Spinal cord (tissue), 10 donors: Measurements from ENCODE around the gene SYNDIG1L. TPM values are rescaled to one million over a fixed set of nuclear protein-coding genes. Genes with fewer than 3 reads are reported as not detected.
A peak's percentile ranks its signal among the peaks of the same experiment; 100 is the strongest.

Experiments used
- DNase-seq, 6 donors: peaks; one replicate each; pipeline versions ENCODE4 v3.0.0 to v3.0.0-alpha.2; 2013 to 2015; ENCODE audit warnings: low spot score in 6 of 6, low read depth in 4 of 6
- H3K27ac ChIP-seq: one replicate; pipeline ENCODE4 v1.5.1; 2013; ENCODE audit warnings: low read depth, low read length, control low read depth
- H3K27me3 ChIP-seq: one replicate; pipeline ENCODE4 v1.6.1; 2013; ENCODE audit warnings: low read length; ENCODE audit not compliant: control insufficient read depth, insufficient read depth
- H3K36me3 ChIP-seq: one replicate; pipeline ENCODE4 v1.6.1; 2013; ENCODE audit warnings: low read length; ENCODE audit not compliant: control insufficient read depth, insufficient read depth
- H3K4me1 ChIP-seq: one replicate; pipeline ENCODE4 v1.6.1; 2013; ENCODE audit warnings: low read length; ENCODE audit not compliant: control insufficient read depth, insufficient read depth
- H3K4me3 ChIP-seq: one replicate; pipeline ENCODE4 v1.5.1; 2013; ENCODE audit warnings: low read depth, low read length, control low read depth
- H3K9me3 ChIP-seq: one replicate; pipeline ENCODE4 v1.6.1; 2013; ENCODE audit warnings: low read length; ENCODE audit not compliant: control insufficient read depth, insufficient read depth
- WGBS: methylation state at CpG from one replicate; pipeline ENCODE4 v1.1.5; 2013; ENCODE audit warnings: missing lambda C conversion rate; ENCODE audit not compliant: insufficient coverage; 5-methylcytosine and 5-hydroxymethylcytosine counted together
- polyA plus RNA-seq, 2 donors: library from polyadenylated mRNA; unstranded; fragments of 120-200 nt; gene quantifications; one replicate each; pipeline ENCODE4 v1.2.1, GENCODE V29; 2013; ENCODE audit not compliant: insufficient read length in 2 of 2
- total RNA-seq, 2 donors: library from RNA; depleted of rRNA in 1 of 2; stranded (reverse); fragments of 120-200 nt in 1 of 2; fragments of >200 nt in 1 of 2; gene quantifications; one replicate each; pipeline versions ENCODE4 v1.2.3 to v1.2.4, GENCODE V29; 2013 to 2014
- donor health status: healthy.

SYNDIG1L gene
- total and polyA plus RNA-seq, 4 donors = 4.6 to 17.7 (median 12.7) TPM

DNA sequence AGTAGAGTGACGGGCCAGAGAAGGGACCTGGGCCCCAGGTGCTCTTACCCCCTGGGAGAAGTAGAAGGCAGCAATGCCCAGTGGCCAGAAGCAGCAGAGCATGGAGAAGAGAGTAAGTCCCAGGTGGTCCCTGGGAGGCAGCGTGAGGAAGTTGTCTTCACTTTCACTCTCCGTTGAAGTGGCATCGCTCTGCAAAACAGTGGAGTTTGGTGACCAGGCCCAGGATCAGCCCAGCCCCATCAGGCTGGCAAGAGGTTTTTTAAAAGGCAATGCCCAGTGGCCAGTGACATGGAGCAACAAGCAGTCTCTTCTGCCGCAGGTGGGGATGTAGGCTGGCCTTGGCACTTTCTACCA is 18.2 kb downstream of the SYNDIG1L start:
- Histone ChIP-seq H3K27me3 (no peaks in the 10 kb centered on the region), H3K9me3 (no peaks in the 10 kb centered on the region), H3K4me3 (no peak overlapping the region), H3K4me1 (peaks cover 5% of the 10 kb centered on the region), H3K36me3 (peaks cover 8% of the 10 kb centered on the region), H3K27ac (no peak overlapping the region)
- DNase-seq = no peak
- 98% methylated on average over 4 of the region's 5 CpGs for WGBS

GRCh38 chr14:74407021-74407800 is 18.8 kb downstream of the SYNDIG1L start:
- WGBS = 93% methylated on average over 15 of the region's 17 CpGs
- Histone ChIP-seq H3K4me1 (peaks cover 11% of the 10 kb centered on the region), H3K9me3 (no peaks in the 10 kb centered on the region), H3K4me3 (no peak overlapping the region), H3K27ac (no peak overlapping the region), H3K36me3 (peaks cover 8% of the 10 kb centered on the region), H3K27me3 (no peaks in the 10 kb centered on the region)
- no peak for DNase-seq

DNA sequence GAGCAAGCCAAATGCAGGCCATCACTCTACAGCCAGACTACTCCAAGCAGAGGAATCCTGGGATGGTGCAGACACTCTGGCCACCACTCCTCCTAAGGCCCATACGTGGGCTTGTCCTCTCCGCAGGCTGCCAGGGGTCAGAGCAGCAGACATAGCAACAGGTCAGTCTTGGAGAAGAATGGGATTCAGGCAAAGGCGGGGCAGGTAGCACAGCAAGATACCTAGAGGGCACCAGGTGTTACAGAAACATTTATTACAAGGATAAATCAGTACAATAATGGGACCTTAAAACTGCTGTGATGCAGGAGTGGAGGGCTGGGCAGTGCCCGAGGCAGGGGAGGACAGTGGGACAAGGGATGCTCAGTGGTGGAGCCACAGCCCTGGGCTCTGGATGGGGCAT is 20.3 kb downstream of the SYNDIG1L start:
- no peak overlapping the region for H3K4me3 ChIP-seq
- WGBS = 90% methylated on average over 2 of the region's 4 CpGs
- H3K27ac ChIP-seq = no peak overlapping the region
- H3K9me3 ChIP-seq = no peaks in the 10 kb centered on the region
- peaks cover 8% of the 10 kb centered on the region for H3K36me3 ChIP-seq
- no peaks in the 10 kb centered on the region for H3K27me3 ChIP-seq
- H3K4me1 ChIP-seq = peaks cover 25% of the 10 kb centered on the region
- DNase-seq = no peak

DNA sequence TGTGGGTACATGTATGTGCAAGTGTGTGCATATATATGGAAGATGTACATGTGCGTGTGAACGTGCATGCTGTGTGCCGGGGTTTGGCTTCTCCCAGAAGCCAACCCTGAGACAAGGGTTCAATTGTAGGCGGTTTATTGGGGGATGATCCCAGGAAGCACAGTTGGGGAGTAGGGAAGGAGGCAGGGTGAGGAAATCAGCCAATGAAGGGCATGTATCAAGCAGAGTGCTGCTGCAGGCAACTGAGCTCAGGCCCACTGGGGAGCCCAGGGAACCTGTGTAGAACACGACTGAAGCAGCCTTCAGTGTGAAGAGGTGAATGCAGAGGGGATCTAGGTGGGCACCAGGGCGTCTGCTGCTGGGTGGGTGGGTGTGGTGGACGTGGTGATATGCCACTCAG is 21.6 kb downstream of the SYNDIG1L start:
- peaks cover 8% of the 10 kb centered on the region for H3K36me3 ChIP-seq
- no peaks in the 10 kb centered on the region for H3K27me3 ChIP-seq
- DNase-seq = no peak
- H3K27ac ChIP-seq = no peak overlapping the region
- peaks cover 26% of the 10 kb centered on the region for H3K4me1 ChIP-seq
- WGBS = 71% methylated on average over 7 of the region's 7 CpGs
- no peak overlapping the region for H3K4me3 ChIP-seq
- H3K9me3 ChIP-seq = no peaks in the 10 kb centered on the region

DNA sequence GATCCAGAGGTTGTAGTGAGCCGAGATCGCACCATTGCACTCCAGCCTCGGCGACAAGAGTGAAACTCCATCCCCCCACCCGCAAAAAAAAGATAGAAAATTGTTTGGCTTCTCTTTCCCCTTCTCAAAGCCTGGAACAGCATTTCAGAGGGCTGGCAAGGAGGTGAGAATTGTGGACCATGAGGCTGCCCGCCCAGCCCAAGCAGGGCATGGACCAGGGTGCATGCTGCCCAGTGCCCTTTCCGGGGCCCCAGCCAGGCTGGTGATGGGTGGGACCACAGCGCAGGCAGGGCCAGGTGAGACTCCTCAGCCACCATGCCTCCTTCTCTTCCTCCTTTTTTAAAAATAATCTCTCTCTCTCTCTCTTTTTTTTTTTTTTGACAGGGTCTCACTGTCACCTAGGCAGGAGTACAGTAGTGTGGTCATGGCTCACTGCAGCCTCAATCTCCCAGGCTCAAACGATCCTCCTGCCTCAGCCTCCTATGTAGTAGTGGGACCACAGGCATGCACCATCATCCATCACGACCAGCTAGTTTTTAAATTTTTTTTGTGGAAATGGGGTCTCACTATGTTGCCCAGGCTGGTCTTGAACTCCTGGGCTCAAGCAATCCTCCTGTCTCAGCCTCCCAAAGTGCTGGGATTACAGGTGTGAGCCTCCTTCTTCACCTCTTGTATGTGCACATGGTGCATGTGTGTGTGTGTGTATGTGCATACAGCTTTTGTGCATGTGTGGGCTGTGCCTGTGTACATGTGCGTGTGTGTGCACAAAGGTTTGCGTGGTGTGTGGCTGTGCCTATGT is 22.2 kb downstream of the SYNDIG1L start:
- H3K4me3 ChIP-seq = no peak overlapping the region
- no peak overlapping the region for H3K27ac ChIP-seq
- H3K9me3 ChIP-seq = no peaks in the 10 kb centered on the region
- peaks cover 8% of the 10 kb centered on the region for H3K36me3 ChIP-seq
- 91% methylated on average over 9 of the region's 12 CpGs for WGBS
- H3K4me1 ChIP-seq = peaks cover 26% of the 10 kb centered on the region
- no peak for DNase-seq
- no peaks in the 10 kb centered on the region for H3K27me3 ChIP-seq

- Histone ChIP-seq H3K27me3 (no peaks in the 10 kb centered on the region), H3K36me3 (peaks cover 7% of the 10 kb centered on the region), H3K4me1 (peaks cover 26% of the 10 kb centered on the region), H3K27ac (no peak overlapping the region), H3K9me3 (no peaks in the 10 kb centered on the region), H3K4me3 (no peak overlapping the region)
- 53% methylated on average over 8 of the region's 10 CpGs for WGBS
- DNase-seq = peak in 1 of 6 donors; percentile 81
Measured at GRCh38 chr14:74402401-74403251, 23.4 kb downstream of the SYNDIG1L start.

GRCh38 chr14:74401504-74402241 is 24.3 kb downstream of the SYNDIG1L start:
- Histone ChIP-seq H3K36me3 (peaks cover 2% of the 10 kb centered on the region), H3K4me1 (peaks cover 26% of the 10 kb centered on the region), H3K9me3 (no peaks in the 10 kb centered on the region), H3K27me3 (no peaks in the 10 kb centered on the region), H3K27ac (no peak overlapping the region), H3K4me3 (no peak overlapping the region)
- 14% methylated on average over 8 of the region's 12 CpGs for WGBS
- peak in 2 of 6 donors; percentile 27 to 47 for DNase-seq

DNA sequence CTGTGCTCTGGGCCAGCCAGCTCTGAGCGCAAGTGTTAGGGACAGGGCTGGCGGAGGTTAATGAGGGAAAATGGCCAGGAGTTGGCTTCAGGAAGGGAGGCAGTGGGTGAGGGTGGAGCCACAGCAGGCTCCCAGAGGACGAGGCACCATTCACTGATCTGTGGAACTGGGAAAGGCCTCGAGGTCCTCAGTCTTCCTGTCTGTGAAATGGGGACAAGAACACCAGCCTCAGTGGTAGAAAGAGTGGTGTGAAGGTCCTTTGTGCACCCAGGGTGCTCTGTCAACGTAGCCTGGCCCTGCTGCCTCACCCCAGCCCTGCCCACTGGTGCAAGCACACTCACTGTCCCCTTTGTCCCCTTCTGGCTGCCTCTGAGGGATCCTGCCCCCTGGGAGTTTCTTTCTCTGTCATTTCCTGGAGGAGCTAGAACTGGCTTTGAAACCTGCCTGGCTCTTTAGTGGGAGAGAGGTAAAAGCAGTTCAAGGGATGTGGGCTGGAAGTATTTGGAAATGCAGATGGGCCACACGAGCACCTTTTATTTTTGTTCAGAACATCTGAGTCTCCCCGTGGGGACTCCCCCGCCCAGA is 25.0 kb downstream of the SYNDIG1L start:
- no peak overlapping the region for H3K27ac ChIP-seq
- H3K36me3 ChIP-seq = peaks cover 2% of the 10 kb centered on the region
- WGBS = 69% methylated on average over 4 of the region's 8 CpGs
- no peak overlapping the region for H3K4me3 ChIP-seq
- DNase-seq = no peak
- no peaks in the 10 kb centered on the region for H3K9me3 ChIP-seq
- H3K4me1 ChIP-seq = peaks cover 26% of the 10 kb centered on the region
- H3K27me3 ChIP-seq = no peaks in the 10 kb centered on the region
